GM12872 (cell line): Measurements from ENCODE around the gene BMP3.
A peak's percentile ranks its signal among the peaks of the same experiment; 100 is the strongest.

Experiments
- TF ChIP-seq, protein P1 (sequence below): IDR thresholded peaks from 3 replicates; pipeline ENCODE4 v1.5.1; 2011; ENCODE audit warnings: low read depth, mild to moderate bottlenecking, low read length, moderate library complexity; ENCODE audit not compliant: insufficient read depth

Gene BMP3

DNA sequence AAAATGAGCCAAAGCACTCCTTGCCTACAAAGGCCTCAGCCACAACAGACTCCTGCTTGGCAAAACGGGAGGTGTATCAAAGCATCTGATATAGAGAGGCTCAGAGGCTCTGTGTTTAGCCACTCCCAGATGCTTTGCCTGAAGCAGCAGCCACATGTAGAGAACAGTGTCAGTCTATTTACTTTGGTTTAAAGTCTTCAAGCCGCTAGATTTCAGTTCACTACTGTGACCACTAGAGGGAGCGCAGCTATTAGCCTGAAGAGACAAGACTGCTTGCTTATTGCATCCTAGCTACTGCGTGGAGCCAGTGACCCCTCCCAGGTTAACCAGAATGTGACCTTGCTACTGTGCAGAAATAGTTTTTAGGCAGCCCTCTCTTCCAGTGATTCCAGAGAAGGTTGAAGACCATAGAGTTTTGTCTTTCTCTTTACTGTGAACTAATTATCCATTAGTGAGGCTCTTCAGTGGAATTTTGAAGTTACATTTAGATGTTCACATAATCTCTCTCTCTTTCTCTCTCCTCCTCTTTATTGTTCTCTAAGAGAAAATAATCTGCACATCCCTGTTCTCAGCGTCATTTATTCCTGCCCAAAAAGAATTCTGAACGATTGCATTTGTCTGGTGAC lies 39.3 kb downstream of the BMP3 start:
- TF ChIP-seq, protein P1, sequence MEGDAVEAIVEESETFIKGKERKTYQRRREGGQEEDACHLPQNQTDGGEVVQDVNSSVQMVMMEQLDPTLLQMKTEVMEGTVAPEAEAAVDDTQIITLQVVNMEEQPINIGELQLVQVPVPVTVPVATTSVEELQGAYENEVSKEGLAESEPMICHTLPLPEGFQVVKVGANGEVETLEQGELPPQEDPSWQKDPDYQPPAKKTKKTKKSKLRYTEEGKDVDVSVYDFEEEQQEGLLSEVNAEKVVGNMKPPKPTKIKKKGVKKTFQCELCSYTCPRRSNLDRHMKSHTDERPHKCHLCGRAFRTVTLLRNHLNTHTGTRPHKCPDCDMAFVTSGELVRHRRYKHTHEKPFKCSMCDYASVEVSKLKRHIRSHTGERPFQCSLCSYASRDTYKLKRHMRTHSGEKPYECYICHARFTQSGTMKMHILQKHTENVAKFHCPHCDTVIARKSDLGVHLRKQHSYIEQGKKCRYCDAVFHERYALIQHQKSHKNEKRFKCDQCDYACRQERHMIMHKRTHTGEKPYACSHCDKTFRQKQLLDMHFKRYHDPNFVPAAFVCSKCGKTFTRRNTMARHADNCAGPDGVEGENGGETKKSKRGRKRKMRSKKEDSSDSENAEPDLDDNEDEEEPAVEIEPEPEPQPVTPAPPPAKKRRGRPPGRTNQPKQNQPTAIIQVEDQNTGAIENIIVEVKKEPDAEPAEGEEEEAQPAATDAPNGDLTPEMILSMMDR: peak; percentile 98

- TF ChIP-seq, protein P1: no peak
These were observed 40.5 kb downstream of the BMP3 start for GRCh38 chr4:81071013-81071412.

DNA sequence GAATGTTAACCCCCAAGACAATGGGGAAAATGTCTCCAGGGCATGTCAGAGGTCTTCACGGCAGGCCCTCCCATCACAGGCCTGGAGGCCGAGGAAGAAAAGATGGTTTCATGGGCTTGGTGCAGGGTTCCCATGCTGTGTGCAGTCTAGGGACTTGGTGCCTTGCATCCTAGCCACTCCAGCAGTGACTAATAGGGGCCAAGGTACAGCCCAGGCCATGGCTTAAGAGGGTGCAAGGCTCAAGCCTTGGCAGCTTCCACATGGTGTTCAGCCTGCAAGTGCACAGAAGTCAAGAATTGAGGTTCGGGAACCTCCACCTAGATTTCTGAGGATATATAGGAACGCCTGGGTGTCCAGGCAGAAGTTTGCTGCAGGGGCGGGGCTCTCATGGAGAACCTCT lies 50.6 kb downstream of the BMP3 start:
- TF ChIP-seq, protein P1: no peak

GRCh38 chr4:81084029-81084428 lies 53.5 kb downstream of the BMP3 start:
- TF ChIP-seq, protein P1: no peak

GRCh38 chr4:81084634-81085033 lies 54.1 kb downstream of the BMP3 start:
- TF ChIP-seq, protein P1: no peak

- TF ChIP-seq, protein P1: no peak
These were observed 54.8 kb downstream of the BMP3 start for GRCh38 chr4:81085291-81085690.

DNA sequence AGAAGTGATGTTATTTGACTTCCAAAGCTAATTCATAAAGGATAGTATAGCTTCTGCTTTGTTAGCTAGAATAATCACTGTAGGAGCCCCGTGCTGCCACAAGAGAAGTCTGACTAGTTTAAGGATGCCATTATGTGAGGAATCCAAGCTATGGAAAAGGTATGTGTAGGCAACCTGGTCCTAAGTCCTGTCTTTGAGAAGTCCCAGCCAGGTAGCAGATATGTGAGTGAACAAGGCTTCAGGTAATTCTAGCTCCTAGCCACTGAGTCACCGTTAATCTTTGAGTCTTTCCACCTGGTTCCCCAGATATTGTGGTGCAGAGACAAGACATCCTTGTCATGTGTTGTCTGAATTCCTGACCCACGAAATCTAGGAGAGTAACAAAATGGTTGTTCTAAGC lies 55.5 kb downstream of the BMP3 start:
- TF ChIP-seq, protein P1: no peak
